K562 (cell line): ENCODE results near the gene MADD. TPM values are rescaled to one million over a fixed set of nuclear protein-coding genes. Genes with fewer than 3 reads are reported as not detected.

Source experiments
- PCBP2 ChIP-seq: fragments of 200-400 bp; formaldehyde crosslinking; IDR thresholded peaks from 2 replicates; pipeline ENCODE4 v1.6.1; 2018; ENCODE audit warnings: low read length, low read depth, mild to moderate bottlenecking, moderate library complexity; ENCODE audit not compliant: poor library complexity, severe bottlenecking
- SRSF3 ChIP-seq: fragments of 200-400 bp; formaldehyde crosslinking; IDR thresholded peaks from 2 replicates; pipeline ENCODE4 v1.6.1; 2016; ENCODE audit warnings: mild to moderate bottlenecking, low read length, moderate library complexity; ENCODE audit not compliant: insufficient read depth
- THRAP3 ChIP-seq: fragments of 450-650 bp; IDR thresholded peaks from 2 replicates; pipeline ENCODE4 v1.6.1; 2016; ENCODE audit warnings: mild to moderate bottlenecking, inconsistent platforms, borderline replicate concordance
- U2AF2 ChIP-seq: fragments of 200-400 bp; formaldehyde crosslinking; optimal IDR thresholded peaks from 2 replicates; pipeline ENCODE3; 2017; ENCODE audit warnings: low read depth, mild to moderate bottlenecking, low read length
- polyA plus RNA-seq, 8 experiments: library from polyadenylated mRNA; depleted of rRNA in 4 of 8; stranded (reverse) in 5 of 8; unstranded in 3 of 8; fragments of >200 nt; fragmentation: Nextera tagmentation in 2 of 8; fragmentation: Illumina TruSeq in 1 of 8; extraction: Ambion mirVana in 2 of 8; extraction: Trizol in 1 of 8; gene quantifications; 2 replicates each; pipeline versions ENCODE4 v1.2.1 to v1.2.3, GENCODE V29; 2011 to 2014; ENCODE audit warnings: inconsistent platforms in 1 of 8, missing spikeins in 1 of 8
- total RNA-seq, 7 experiments: library from RNA; depleted of rRNA in 6 of 7; stranded (reverse); fragments of >200 nt in 6 of 7; fragmentation: Illumina TruSeq in 2 of 7; extraction: Trizol in 2 of 7; gene quantifications; 2 replicates each; pipeline versions ENCODE4 v1.2.1 to v1.2.3, GENCODE V29; 2011 to 2021; ENCODE audit warnings: low replicate concordance in 1 of 7
- TF ChIP-seq, protein P1 (sequence below): sonication (generic); formaldehyde crosslinking; IDR thresholded peaks from 2 replicates; pipeline ENCODE4 v1.8.0; 2023; ENCODE audit warnings: missing genetic modification reagents, mild to moderate bottlenecking, borderline replicate concordance

The MADD gene
- total and polyA plus RNA-seq, 9 of the 15 experiments (the other 6 are each of a cell fraction or from before 2014, with no cell fraction given) = 0.68 to 57.6 (median 33.6) TPM

DNA sequence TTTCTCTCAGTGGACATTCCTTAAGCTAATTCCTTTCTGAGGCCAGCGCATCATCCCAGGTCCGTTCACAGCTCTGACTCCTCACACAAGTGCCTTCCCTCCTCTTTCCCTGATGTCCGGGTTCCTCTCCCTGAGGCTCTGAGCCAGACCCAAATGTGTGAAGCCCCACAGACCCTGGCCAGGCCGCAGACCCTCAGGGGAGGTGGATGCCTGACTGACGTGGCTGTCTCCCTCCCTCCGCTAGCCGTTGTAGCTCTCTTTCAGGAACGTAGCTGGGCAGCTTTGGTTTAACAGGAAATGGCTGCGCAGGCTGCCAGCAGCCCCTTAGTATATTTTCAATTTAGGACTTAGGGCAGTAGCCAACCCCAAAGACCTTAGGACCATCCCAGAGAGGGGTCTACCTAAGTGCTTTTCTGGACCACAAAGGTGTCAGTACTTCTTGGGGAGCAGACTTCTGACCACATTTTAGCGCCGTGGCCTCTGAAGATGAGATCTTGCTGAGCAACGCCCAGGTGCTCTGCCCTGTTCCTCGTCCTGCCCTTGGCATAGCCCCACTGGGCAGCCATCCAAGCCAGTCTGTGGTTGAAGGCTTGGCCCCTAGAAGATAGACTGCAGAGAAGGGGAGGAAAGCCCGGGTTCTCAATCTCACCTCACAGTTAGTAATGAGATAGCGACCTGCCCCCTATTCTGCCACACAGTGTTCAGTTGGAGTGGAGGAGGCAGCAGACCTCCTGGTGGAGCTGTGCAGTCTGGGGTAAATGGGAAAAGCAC, 55.5 kb downstream of the MADD start (continued):
- TF ChIP-seq SRSF3 (no peak), THRAP3 (no peak), PCBP2 (no peak), U2AF2 (no peak)
- TF ChIP-seq, protein P1, sequence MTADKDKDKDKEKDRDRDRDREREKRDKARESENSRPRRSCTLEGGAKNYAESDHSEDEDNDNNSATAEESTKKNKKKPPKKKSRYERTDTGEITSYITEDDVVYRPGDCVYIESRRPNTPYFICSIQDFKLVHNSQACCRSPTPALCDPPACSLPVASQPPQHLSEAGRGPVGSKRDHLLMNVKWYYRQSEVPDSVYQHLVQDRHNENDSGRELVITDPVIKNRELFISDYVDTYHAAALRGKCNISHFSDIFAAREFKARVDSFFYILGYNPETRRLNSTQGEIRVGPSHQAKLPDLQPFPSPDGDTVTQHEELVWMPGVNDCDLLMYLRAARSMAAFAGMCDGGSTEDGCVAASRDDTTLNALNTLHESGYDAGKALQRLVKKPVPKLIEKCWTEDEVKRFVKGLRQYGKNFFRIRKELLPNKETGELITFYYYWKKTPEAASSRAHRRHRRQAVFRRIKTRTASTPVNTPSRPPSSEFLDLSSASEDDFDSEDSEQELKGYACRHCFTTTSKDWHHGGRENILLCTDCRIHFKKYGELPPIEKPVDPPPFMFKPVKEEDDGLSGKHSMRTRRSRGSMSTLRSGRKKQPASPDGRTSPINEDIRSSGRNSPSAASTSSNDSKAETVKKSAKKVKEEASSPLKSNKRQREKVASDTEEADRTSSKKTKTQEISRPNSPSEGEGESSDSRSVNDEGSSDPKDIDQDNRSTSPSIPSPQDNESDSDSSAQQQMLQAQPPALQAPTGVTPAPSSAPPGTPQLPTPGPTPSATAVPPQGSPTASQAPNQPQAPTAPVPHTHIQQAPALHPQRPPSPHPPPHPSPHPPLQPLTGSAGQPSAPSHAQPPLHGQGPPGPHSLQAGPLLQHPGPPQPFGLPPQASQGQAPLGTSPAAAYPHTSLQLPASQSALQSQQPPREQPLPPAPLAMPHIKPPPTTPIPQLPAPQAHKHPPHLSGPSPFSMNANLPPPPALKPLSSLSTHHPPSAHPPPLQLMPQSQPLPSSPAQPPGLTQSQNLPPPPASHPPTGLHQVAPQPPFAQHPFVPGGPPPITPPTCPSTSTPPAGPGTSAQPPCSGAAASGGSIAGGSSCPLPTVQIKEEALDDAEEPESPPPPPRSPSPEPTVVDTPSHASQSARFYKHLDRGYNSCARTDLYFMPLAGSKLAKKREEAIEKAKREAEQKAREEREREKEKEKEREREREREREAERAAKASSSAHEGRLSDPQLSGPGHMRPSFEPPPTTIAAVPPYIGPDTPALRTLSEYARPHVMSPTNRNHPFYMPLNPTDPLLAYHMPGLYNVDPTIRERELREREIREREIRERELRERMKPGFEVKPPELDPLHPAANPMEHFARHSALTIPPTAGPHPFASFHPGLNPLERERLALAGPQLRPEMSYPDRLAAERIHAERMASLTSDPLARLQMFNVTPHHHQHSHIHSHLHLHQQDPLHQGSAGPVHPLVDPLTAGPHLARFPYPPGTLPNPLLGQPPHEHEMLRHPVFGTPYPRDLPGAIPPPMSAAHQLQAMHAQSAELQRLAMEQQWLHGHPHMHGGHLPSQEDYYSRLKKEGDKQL = no peak
